ENCODE measurements around the gene PRH1. TPM values are rescaled to one million over a fixed set of nuclear protein-coding genes. Genes with fewer than 3 reads are reported as not detected.

The PRH1 gene
- total and polyA plus RNA-seq, 8 donors = 10.6 to 17.2 (median 14.8) TPM

DNA sequence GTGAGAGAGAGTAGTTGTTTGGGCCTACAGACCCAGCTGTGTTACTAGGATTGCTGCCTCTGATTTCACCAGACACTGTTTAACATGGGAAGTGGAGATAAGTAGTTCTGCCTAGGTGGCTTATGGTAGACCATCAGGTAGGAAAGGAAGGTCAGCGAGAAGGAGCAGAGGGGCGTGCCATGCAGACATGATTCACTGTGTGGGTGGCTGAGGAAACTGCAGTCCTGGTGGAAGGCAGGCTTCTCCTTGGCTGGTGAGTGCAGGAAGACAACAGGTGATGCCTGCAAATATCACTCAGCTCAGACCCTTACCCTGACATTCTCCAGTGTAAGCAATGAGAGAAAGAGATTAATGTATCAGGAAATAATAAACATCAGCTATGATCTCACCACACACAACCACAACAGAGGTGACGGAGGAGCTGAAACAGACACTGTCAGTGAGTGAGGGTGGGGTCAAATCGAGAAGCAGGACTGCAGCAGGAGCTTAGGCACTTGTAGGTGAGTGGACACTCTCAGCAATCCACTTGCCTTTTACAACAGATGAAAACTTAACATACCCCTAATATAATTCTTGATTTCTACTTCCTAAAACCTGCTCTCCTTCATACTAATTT lies 32.7 kb downstream of the PRH1 start:
- ATAC-seq = no peak
- Histone ChIP-seq H3K27ac (no peak overlapping the region), H3K4me3 (no peak overlapping the region), H3K4me1 (no peaks in the 10 kb centered on the region), H3K27me3 (no peaks in the 10 kb centered on the region), H3K9me3 (peaks cover 0 to 8% of the 10 kb centered on the region in 2 donors), H3K36me3 (peaks cover 0 to 9% of the 10 kb centered on the region in 2 donors)
- TF ChIP-seq, protein P1, sequence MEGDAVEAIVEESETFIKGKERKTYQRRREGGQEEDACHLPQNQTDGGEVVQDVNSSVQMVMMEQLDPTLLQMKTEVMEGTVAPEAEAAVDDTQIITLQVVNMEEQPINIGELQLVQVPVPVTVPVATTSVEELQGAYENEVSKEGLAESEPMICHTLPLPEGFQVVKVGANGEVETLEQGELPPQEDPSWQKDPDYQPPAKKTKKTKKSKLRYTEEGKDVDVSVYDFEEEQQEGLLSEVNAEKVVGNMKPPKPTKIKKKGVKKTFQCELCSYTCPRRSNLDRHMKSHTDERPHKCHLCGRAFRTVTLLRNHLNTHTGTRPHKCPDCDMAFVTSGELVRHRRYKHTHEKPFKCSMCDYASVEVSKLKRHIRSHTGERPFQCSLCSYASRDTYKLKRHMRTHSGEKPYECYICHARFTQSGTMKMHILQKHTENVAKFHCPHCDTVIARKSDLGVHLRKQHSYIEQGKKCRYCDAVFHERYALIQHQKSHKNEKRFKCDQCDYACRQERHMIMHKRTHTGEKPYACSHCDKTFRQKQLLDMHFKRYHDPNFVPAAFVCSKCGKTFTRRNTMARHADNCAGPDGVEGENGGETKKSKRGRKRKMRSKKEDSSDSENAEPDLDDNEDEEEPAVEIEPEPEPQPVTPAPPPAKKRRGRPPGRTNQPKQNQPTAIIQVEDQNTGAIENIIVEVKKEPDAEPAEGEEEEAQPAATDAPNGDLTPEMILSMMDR (IDR thresholded peaks at IDR 0.05) = no peak
- intact Hi-C loops (cut with DNase I) = no loop called here
- no peak for DNase-seq

DNA sequence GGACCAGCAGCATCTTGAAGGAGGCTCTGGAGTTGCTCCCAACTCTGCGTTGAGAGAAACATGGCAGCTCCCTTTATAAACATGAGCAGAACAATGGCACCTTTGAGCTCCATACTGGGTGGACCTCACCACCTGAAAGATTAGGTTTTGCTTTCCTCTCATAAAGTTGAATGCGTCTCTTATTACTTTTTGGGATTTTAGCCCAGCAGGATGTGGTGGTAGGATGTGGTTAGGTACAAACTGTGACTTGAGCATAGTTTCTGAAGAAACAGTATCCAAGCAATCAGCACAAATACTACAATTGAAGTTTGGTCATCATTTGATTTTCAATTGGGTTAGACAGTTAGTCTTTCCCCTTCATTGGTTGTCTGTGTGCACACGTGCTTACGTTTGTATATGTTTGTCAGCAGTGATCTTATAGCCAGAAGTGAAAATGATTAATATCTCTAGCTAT lies 34.6 kb downstream of the PRH1 start, which contains the start of gene PRR4:
Gene PRR4 (minus strand): TSS at position 51 of the 454 bp plus-strand sequence. CDS start 38 bp downstream, at position 13.
- DNase-seq = no peak
- intact Hi-C loops (cut with DNase I) = no loop called here
- H3K36me3 ChIP-seq = no peaks in the 10 kb centered on the region
- no peak for ATAC-seq
- H3K27me3 ChIP-seq = no peaks in the 10 kb centered on the region
- H3K4me3 ChIP-seq = no peak within 1 kb of the TSS
- no peaks in the 10 kb centered on the region for H3K9me3 ChIP-seq
- H3K27ac ChIP-seq = no peak within 1 kb of the TSS
- TF ChIP-seq, protein P1 (IDR thresholded peaks at IDR 0.05) = no peak
- H3K4me1 ChIP-seq = no peaks in the 10 kb centered on the region

DNA sequence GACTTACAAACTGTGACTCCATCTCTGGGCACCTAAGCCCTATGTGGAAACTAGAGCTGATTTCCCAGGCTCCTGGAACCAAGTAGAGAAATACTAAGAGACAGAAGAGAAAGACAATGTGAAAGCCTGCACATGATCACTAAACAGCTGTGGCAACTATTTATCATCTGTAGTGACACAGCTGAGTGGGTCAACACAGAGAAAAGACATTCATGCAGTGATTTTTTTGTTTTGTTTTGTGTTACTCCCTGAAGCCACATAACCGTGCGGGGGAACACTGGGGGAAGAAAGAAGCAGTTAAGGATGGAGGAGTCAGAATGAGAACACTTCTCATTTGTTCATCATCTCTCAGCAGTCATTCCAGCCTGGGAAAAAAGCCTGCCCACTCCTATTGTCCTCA lies 36.3 kb downstream of the PRH1 start:
- Histone ChIP-seq H3K27me3 (no peaks in the 10 kb centered on the region), H3K4me3 (no peak overlapping the region), H3K9me3 (no peaks in the 10 kb centered on the region), H3K36me3 (no peaks in the 10 kb centered on the region), H3K4me1 (no peaks in the 10 kb centered on the region), H3K27ac (no peak overlapping the region)
- DNase-seq (no peak), ATAC-seq (no peak)
- intact Hi-C loops (cut with DNase I) = no loop called here
- TF ChIP-seq, protein P1 (IDR thresholded peaks at IDR 0.05) = no peak

DNA sequence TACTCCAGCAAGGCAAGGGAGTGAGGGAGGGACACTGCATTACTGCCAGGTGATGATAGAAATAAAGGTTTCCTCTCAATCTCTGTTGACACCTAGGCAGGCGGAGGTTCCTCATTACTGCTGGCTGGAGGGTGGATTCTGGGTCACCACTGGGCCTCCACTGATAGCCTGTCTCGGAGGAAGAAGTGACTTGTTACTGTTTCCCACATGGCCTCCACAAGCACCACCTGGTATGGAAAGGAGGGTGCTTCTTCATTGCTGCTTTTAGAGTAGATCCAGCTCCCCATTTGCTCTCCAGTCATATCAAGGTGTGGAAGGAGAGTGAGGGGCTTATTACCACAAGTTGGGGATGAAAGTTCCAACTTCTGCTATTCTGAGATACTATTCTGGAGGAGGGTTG lies 41.2 kb downstream of the PRH1 start:
- no peak overlapping the region for H3K27ac ChIP-seq
- no peaks in the 10 kb centered on the region for H3K9me3 ChIP-seq
- TF ChIP-seq, protein P1 (IDR thresholded peaks at IDR 0.05) = no peak
- ATAC-seq (no peak), DNase-seq (no peak)
- H3K4me1 ChIP-seq = no peaks in the 10 kb centered on the region
- no peaks in the 10 kb centered on the region for H3K36me3 ChIP-seq
- no peaks in the 10 kb centered on the region for H3K27me3 ChIP-seq
- H3K4me3 ChIP-seq = no peak overlapping the region
- intact Hi-C loops (cut with DNase I) = no loop called here

DNA sequence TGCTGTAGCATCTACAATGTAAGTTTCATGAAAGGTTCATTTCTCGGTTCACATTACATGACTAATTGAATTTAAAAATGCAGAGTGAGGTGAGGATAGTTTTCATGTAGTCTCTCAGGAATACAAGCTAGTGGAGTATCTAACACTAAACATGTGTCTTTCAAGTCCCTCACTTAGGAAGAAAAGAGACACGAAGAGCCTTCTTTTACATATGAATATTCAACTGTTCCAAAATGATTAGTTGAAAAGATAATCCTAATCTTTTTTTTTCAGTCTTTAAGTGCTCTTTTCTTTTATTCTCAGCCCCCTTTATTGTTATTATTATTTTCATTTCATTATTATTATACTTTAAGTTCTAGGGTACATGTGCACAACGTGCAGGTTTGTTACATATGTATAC lies 45.6 kb downstream of the PRH1 start:
- intact Hi-C loops (cut with DNase I) = no loop called here
- no peaks in the 10 kb centered on the region for H3K4me1 ChIP-seq
- H3K9me3 ChIP-seq = peaks cover 0 to 10% of the 10 kb centered on the region in 2 donors
- ATAC-seq (no peak), DNase-seq (no peak)
- H3K27ac ChIP-seq = no peak overlapping the region
- H3K27me3 ChIP-seq = no peaks in the 10 kb centered on the region
- H3K4me3 ChIP-seq = no peak overlapping the region
- no peaks in the 10 kb centered on the region for H3K36me3 ChIP-seq
- TF ChIP-seq, protein P1 (IDR thresholded peaks at IDR 0.05) = no peak

Other genes with a start within 250 kb of the PRH1 start
- 1 to 10 TPM; 1.4 to 1.9 TPM for gene STYK1, start 210.2 kb downstream of the PRH1 start, total RNA-seq
- under 1 TPM; 0.30 to 0.96 (median 0.57) TPM for gene STYK1, start 210.2 kb downstream of the PRH1 start, polyA plus RNA-seq (ENCODE audit: insufficient read length in 6 of 6)
- gene YBX3, start 160.9 kb downstream of the PRH1 start, total RNA-seq = 100 to 1,000 TPM; 195 to 285 TPM
- gene YBX3, start 160.9 kb downstream of the PRH1 start, polyA plus RNA-seq (ENCODE audit: insufficient read length in 6 of 6) = 100 to 1,000 TPM; 145 to 162 (median 151) TPM
- gene TAS2R7, start 81.6 kb downstream of the PRH1 start, total RNA-seq = not detected
- not detected for gene TAS2R7, start 81.6 kb downstream of the PRH1 start, polyA plus RNA-seq (ENCODE audit: insufficient read length in 6 of 6)
- not detected for gene TAS2R8, start 77.0 kb downstream of the PRH1 start, total RNA-seq
- gene TAS2R8, start 77.0 kb downstream of the PRH1 start, polyA plus RNA-seq (ENCODE audit: insufficient read length in 6 of 6) = not detected
- not detected for gene TAS2R9, start 74.1 kb downstream of the PRH1 start, total RNA-seq
- not detected for gene TAS2R9, start 74.1 kb downstream of the PRH1 start, polyA plus RNA-seq (ENCODE audit: insufficient read length in 6 of 6)
- gene TAS2R10, start 57.9 kb downstream of the PRH1 start, total RNA-seq = under 1 TPM in 1 of 2 donors, not detected in 1; 0.37 TPM
- gene TAS2R10, start 57.9 kb downstream of the PRH1 start, polyA plus RNA-seq (ENCODE audit: insufficient read length in 6 of 6) = 1 to 10 TPM; 1.9 to 3.3 (median 2.8) TPM
- 1 to 10 TPM; 1.2 to 1.4 TPM for gene PRR4, start 34.8 kb downstream of the PRH1 start, total RNA-seq
- 10 to 100 TPM in 3 of 6 donors, 1 to 10 TPM in 3; 7.5 to 19.8 (median 10.6) TPM for gene PRR4, start 34.8 kb downstream of the PRH1 start, polyA plus RNA-seq (ENCODE audit: insufficient read length in 6 of 6)
- 1 to 10 TPM in 1 of 2 donors, under 1 TPM in 1; 0.99 to 1.0 TPM for gene TAS2R13, start 25.3 kb upstream of the PRH1 start, total RNA-seq
- under 1 TPM in 4 of 6 donors, not detected in 2; 0.14 to 0.59 (median 0.22) TPM for gene TAS2R13, start 25.3 kb upstream of the PRH1 start, polyA plus RNA-seq (ENCODE audit: insufficient read length in 6 of 6)
- gene PRH2, start 45.0 kb upstream of the PRH1 start, total RNA-seq = not detected
- 1 to 10 TPM in 1 of 6 donors, under 1 TPM in 5; 0.33 to 1.1 (median 0.67) TPM for gene PRH2, start 45.0 kb upstream of the PRH1 start, polyA plus RNA-seq (ENCODE audit: insufficient read length in 6 of 6)
- 1 to 10 TPM; 1.2 to 1.9 TPM for gene TAS2R14, start 55.0 kb upstream of the PRH1 start, total RNA-seq
- gene TAS2R14, start 55.0 kb upstream of the PRH1 start, polyA plus RNA-seq (ENCODE audit: insufficient read length in 6 of 6) = 1 to 10 TPM; 3.8 to 5.0 (median 4.8) TPM
- gene TAS2R50, start 102.7 kb upstream of the PRH1 start, total RNA-seq = 1 to 10 TPM; 1.0 to 1.1 TPM
- gene TAS2R50, start 102.7 kb upstream of the PRH1 start, polyA plus RNA-seq (ENCODE audit: insufficient read length in 6 of 6) = under 1 TPM in 5 of 6 donors, not detected in 1; 0.17 to 0.34 (median 0.20) TPM
- gene TAS2R20, start 114.0 kb upstream of the PRH1 start, total RNA-seq = 1 to 10 TPM; 1.6 to 1.7 TPM
- gene TAS2R20, start 114.0 kb upstream of the PRH1 start, polyA plus RNA-seq (ENCODE audit: insufficient read length in 6 of 6) = 1 to 10 TPM; 2.3 to 3.6 (median 3.1) TPM
- gene TAS2R19, start 138.4 kb upstream of the PRH1 start, total RNA-seq = 1 to 10 TPM; 2.0 to 3.3 TPM
- gene TAS2R19, start 138.4 kb upstream of the PRH1 start, polyA plus RNA-seq (ENCODE audit: insufficient read length in 6 of 6) = 1 to 10 TPM; 1.5 to 3.3 (median 2.2) TPM
- gene TAS2R31, start 147.2 kb upstream of the PRH1 start, total RNA-seq = 1 to 10 TPM; 2.1 to 3.4 TPM
- 1 to 10 TPM; 1.2 to 2.9 (median 2.2) TPM for gene TAS2R31, start 147.2 kb upstream of the PRH1 start, polyA plus RNA-seq (ENCODE audit: insufficient read length in 6 of 6)
- gene TAS2R46, start 178.0 kb upstream of the PRH1 start, total RNA-seq = 1 to 10 TPM; 1.0 to 1.4 TPM
- under 1 TPM in 4 of 6 donors, not detected in 2; 0.20 to 0.37 (median 0.31) TPM for gene TAS2R46, start 178.0 kb upstream of the PRH1 start, polyA plus RNA-seq (ENCODE audit: insufficient read length in 6 of 6)
- under 1 TPM; 0.52 to 0.71 TPM for gene TAS2R43, start 208.1 kb upstream of the PRH1 start, total RNA-seq
- under 1 TPM; 0.38 to 0.78 (median 0.60) TPM for gene TAS2R43, start 208.1 kb upstream of the PRH1 start, polyA plus RNA-seq (ENCODE audit: insufficient read length in 6 of 6)

All from left lung (tissue), 10 donors.